K562 (cell line): ENCODE results near the gene PRKAG2. TPM values are rescaled to one million over a fixed set of nuclear protein-coding genes. Genes with fewer than 3 reads are reported as not detected.
A peak's percentile ranks its signal among the peaks of the same experiment; 100 is the strongest.

Source experiments
- AFF1 ChIP-seq, 2 experiments: fragments of 450-650 bp; IDR thresholded peaks; 2 replicates each; pipeline ENCODE4 v1.6.1; 2018; ENCODE audit warnings: mild to moderate bottlenecking in 2 of 2, low read depth in 1 of 2; ENCODE audit not compliant: partially characterized antibody in 2 of 2
- CCAR2 ChIP-seq: fragments of 200-400 bp; formaldehyde crosslinking; IDR thresholded peaks from 2 replicates; pipeline ENCODE4 v1.6.1; 2017; ENCODE audit warnings: mild to moderate bottlenecking, low read depth, low read length
- ELF2 ChIP-seq: fragments of 250-450 bp; sonication (Bioruptor Pico); IDR thresholded peaks from 2 replicates; pipeline ENCODE4 v1.5.0; 2021; ENCODE audit warnings: mild to moderate bottlenecking
- ETS1 ChIP-seq: conservative IDR thresholded peaks from 2 replicates; pipeline ENCODE4 v1.6.1; 2011; ENCODE audit warnings: low read depth, mild to moderate bottlenecking, low read length; ENCODE audit not compliant: control insufficient read depth
- FIP1L1 ChIP-seq: fragments of 200-400 bp; formaldehyde crosslinking; IDR thresholded peaks from 2 replicates; pipeline ENCODE4 v1.6.1; 2018; ENCODE audit warnings: mild to moderate bottlenecking, low read depth, low read length; ENCODE audit not compliant: poor library complexity, severe bottlenecking
- FOXM1 ChIP-seq, 2 experiments: fragments of 450-650 bp in 1 of 2; sonication (generic) in 1 of 2; formaldehyde crosslinking in 1 of 2; IDR thresholded peaks; 2 replicates each; pipeline versions ENCODE4 v1.6.1 to v1.9.0; 2017 to 2022; ENCODE audit warnings: low read depth in 2 of 2, mild to moderate bottlenecking in 2 of 2, missing genetic modification reagents in 1 of 2, moderate library complexity in 1 of 2
- KDM4B ChIP-seq, 2 experiments: fragments of 450-650 bp in 1 of 2; sonication (generic) in 1 of 2; IDR thresholded peaks; 2 replicates each; pipeline ENCODE4 v1.6.1; 2016 to 2017; ENCODE audit warnings: borderline replicate concordance in 2 of 2, antibody characterized with exemption in 1 of 2, low read depth in 1 of 2, mild to moderate bottlenecking in 1 of 2
- PTRF ChIP-seq: fragments of 450-650 bp; IDR thresholded peaks from 2 replicates; pipeline ENCODE4 v1.6.1; 2016; ENCODE audit warnings: mild to moderate bottlenecking, missing genetic modification characterization, missing compliant biosample characterization
- RB1 ChIP-seq: fragments of 450-650 bp; IDR thresholded peaks from 2 replicates; pipeline ENCODE4 v1.6.1; 2017; ENCODE audit warnings: low read depth, mild to moderate bottlenecking
- RBM22 ChIP-seq: fragments of 200-400 bp; formaldehyde crosslinking; IDR thresholded peaks from 2 replicates; pipeline ENCODE4 v1.6.1; 2018; ENCODE audit warnings: low read length, low read depth; ENCODE audit not compliant: poor library complexity, severe bottlenecking
- XRCC5 ChIP-seq: fragments of 200-400 bp; formaldehyde crosslinking; IDR thresholded peaks from 2 replicates; pipeline ENCODE4 v1.6.1; 2017; ENCODE audit warnings: low read depth, mild to moderate bottlenecking, low read length
- ZFP1 ChIP-seq: fragments of 450-650 bp; formaldehyde crosslinking; IDR thresholded peaks from 2 replicates; pipeline ENCODE4 v1.4.0; 2020; ENCODE audit warnings: mild to moderate bottlenecking, mixed read lengths
- ZNF655 ChIP-seq: fragments of 250-450 bp; sonication (Bioruptor Pico); IDR thresholded peaks from 2 replicates; pipeline ENCODE4 v1.5.0; 2021
- polyA plus RNA-seq, 8 experiments: library from polyadenylated mRNA; depleted of rRNA in 4 of 8; stranded (reverse) in 5 of 8; unstranded in 3 of 8; fragments of >200 nt; fragmentation: Nextera tagmentation in 2 of 8; fragmentation: Illumina TruSeq in 1 of 8; extraction: Ambion mirVana in 2 of 8; extraction: Trizol in 1 of 8; gene quantifications; 2 replicates each; pipeline versions ENCODE4 v1.2.1 to v1.2.3, GENCODE V29; 2011 to 2014; ENCODE audit warnings: inconsistent platforms in 1 of 8, missing spikeins in 1 of 8
- total RNA-seq, 7 experiments: library from RNA; depleted of rRNA in 6 of 7; stranded (reverse); fragments of >200 nt in 6 of 7; fragmentation: Illumina TruSeq in 2 of 7; extraction: Trizol in 2 of 7; gene quantifications; 2 replicates each; pipeline versions ENCODE4 v1.2.1 to v1.2.3, GENCODE V29; 2011 to 2021; ENCODE audit warnings: low replicate concordance in 1 of 7
- TF ChIP-seq, protein P1 (sequence below): fragments of 450-650 bp; formaldehyde crosslinking; IDR thresholded peaks from 2 replicates; pipeline ENCODE4 v1.4.0; 2020; ENCODE audit warnings: mild to moderate bottlenecking, moderate library complexity
- TF ChIP-seq, protein P2 (sequence below): fragments of 250-450 bp; sonication (Bioruptor Pico); IDR thresholded peaks from 2 replicates; pipeline ENCODE4 v1.5.0; 2022; ENCODE audit warnings: mild to moderate bottlenecking

The PRKAG2 gene
- total and polyA plus RNA-seq, 9 of the 15 experiments (the other 6 are each of a cell fraction or from before 2014, with no cell fraction given), result 0.99 to 5.6 (median 3.3) TPM

GRCh38 chr7:151782598-151783448, 94.1 kb downstream of the PRKAG2 start (continued):
- TF ChIP-seq, protein P1, sequence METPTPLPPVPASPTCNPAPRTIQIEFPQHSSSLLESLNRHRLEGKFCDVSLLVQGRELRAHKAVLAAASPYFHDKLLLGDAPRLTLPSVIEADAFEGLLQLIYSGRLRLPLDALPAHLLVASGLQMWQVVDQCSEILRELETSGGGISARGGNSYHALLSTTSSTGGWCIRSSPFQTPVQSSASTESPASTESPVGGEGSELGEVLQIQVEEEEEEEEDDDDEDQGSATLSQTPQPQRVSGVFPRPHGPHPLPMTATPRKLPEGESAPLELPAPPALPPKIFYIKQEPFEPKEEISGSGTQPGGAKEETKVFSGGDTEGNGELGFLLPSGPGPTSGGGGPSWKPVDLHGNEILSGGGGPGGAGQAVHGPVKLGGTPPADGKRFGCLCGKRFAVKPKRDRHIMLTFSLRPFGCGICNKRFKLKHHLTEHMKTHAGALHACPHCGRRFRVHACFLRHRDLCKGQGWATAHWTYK (CRISPR knock-in tag), result peak; percentile 56; the same call in 1 of the 2 replicates
- TF ChIP-seq XRCC5, result peak; percentile 90
- TF ChIP-seq CCAR2, result no peak
- TF ChIP-seq ZNF655, result no peak
- TF ChIP-seq AFF1 (IDR thresholded peaks at IDR 0.05; ENCODE audit: low read depth in 1 of 2, partially characterized antibody in 2 of 2), result no peak
- no peak for TF ChIP-seq FIP1L1
- peak; percentile 66; the same call in 1 of the 2 replicates for TF ChIP-seq ETS1
- TF ChIP-seq KDM4B (IDR thresholded peaks at IDR 0.05; ENCODE audit: borderline replicate concordance in 2 of 2, low read depth in 1 of 2), result peak in 1 of 2 experiments; percentile 45; a peak in 1 of 4 replicates
- no peak for TF ChIP-seq ZFP1
- TF ChIP-seq RBM22, result no peak
- peak; percentile 92 for TF ChIP-seq RB1
- no peak for TF ChIP-seq ELF2 (CRISPR knock-in tag)
- no peak for TF ChIP-seq PTRF (tag)
- TF ChIP-seq, protein P2, sequence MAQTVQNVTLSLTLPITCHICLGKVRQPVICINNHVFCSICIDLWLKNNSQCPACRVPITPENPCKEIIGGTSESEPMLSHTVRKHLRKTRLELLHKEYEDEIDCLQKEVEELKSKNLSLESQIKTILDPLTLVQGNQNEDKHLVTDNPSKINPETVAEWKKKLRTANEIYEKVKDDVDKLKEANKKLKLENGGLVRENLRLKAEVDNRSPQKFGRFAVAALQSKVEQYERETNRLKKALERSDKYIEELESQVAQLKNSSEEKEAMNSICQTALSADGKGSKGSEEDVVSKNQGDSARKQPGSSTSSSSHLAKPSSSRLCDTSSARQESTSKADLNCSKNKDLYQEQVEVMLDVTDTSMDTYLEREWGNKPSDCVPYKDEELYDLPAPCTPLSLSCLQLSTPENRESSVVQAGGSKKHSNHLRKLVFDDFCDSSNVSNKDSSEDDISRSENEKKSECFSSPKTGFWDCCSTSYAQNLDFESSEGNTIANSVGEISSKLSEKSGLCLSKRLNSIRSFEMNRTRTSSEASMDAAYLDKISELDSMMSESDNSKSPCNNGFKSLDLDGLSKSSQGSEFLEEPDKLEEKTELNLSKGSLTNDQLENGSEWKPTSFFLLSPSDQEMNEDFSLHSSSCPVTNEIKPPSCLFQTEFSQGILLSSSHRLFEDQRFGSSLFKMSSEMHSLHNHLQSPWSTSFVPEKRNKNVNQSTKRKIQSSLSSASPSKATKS (CRISPR knock-in tag), result no peak
- no peak for TF ChIP-seq FOXM1 (IDR thresholded peaks at IDR 0.05; ENCODE audit: low read depth)
- TF ChIP-seq FOXM1 (CRISPR knock-in tag; IDR thresholded peaks at IDR 0.05; ENCODE audit: low read depth), result no peak
